IMR-90 (cell line): ENCODE measurements around the gene HMX1. TPM values are rescaled to one million over a fixed set of nuclear protein-coding genes. Genes with fewer than 3 reads are reported as not detected.

Experiments
- ATAC-seq: fragments of 200-7000 bp; cut with Tn5 transposase; 2 replicates; pipeline ENCODE4 v1.9.1; 2020; ENCODE audit warnings: low read depth, mild to moderate bottlenecking, moderate library complexity
- BruUV-seq: library from RNA; stranded (reverse); fragments of 400-500 nt; replicated peaks from 2 replicates; lab custom pipeline; 2021; lab: Mats Ljungman, UMichigan
- CTCF ChIA-PET: fragments of 300-600 bp; formaldehyde crosslinking; extraction: SDS; loops from one replicate; lab custom pipeline; 2021; ENCODE audit warnings: antibody characterized with exemption; lab: Yijun Ruan, JAX
- POLR2A ChIA-PET: fragments of 300-600 bp; sonication (Branson Sonifier 250); formaldehyde crosslinking; loops from one replicate; lab custom pipeline; 2022; ENCODE audit warnings: antibody characterized with exemption; ENCODE audit not compliant: unreplicated experiment; lab: Charles Lee
- DNase-seq: peaks from one replicate; pipeline ENCODE4 v3.0.0; 2013
- H2AFZ ChIP-seq: replicated peaks from 2 replicates; pipeline ENCODE3; 2013; ENCODE audit warnings: low read length, mild to moderate bottlenecking; ENCODE audit not compliant: poor library complexity
- H2AK5ac ChIP-seq: 2 replicates; pipeline ENCODE4 v1.6.1; 2013; ENCODE audit warnings: low read depth, low read length, inconsistent platforms
- H2AK9ac ChIP-seq: replicated peaks from 2 replicates; pipeline ENCODE3; 2013; ENCODE audit warnings: mild to moderate bottlenecking, low read depth, low read length, moderate library complexity; ENCODE audit not compliant: poor library complexity
- H2BK120ac ChIP-seq: 2 replicates; pipeline ENCODE4 v1.6.1; 2013; ENCODE audit warnings: low read depth, low read length, inconsistent platforms
- H2BK15ac ChIP-seq: 3 replicates; pipeline ENCODE4 v1.6.1; 2013; ENCODE audit warnings: low read depth, low read length, inconsistent platforms
- H2BK20ac ChIP-seq: 2 replicates; pipeline ENCODE4 v1.6.1; 2013; ENCODE audit warnings: low read depth, mild to moderate bottlenecking, inconsistent platforms, low read length, moderate library complexity
- H2BK5ac ChIP-seq: 2 replicates; pipeline ENCODE4 v1.6.1; 2013; ENCODE audit warnings: mild to moderate bottlenecking, low read depth, low read length, inconsistent platforms; ENCODE audit not compliant: poor library complexity, severe bottlenecking
- H3K14ac ChIP-seq: replicated peaks from 2 replicates; pipeline ENCODE4 v1.6.1; 2013; ENCODE audit warnings: low read depth, low read length, inconsistent platforms
- H3K18ac ChIP-seq: 2 replicates; pipeline ENCODE4 v1.6.1; 2013; ENCODE audit warnings: low read depth, low read length, control low read depth
- H3K23ac ChIP-seq: 2 replicates; pipeline ENCODE4 v1.6.1; 2013; ENCODE audit warnings: low read depth, low read length, inconsistent platforms
- H3K27ac ChIP-seq: 2 replicates; pipeline ENCODE4 v1.5.1; 2013; ENCODE audit warnings: mild to moderate bottlenecking, control low read depth, low read length; ENCODE audit not compliant: insufficient read depth
- H3K27me3 ChIP-seq: 2 replicates; pipeline ENCODE4 v1.6.1; 2013; ENCODE audit warnings: low read length; ENCODE audit not compliant: control insufficient read depth, insufficient read depth
- H3K36me3 ChIP-seq: 2 replicates; pipeline ENCODE4 v1.6.1; 2013; ENCODE audit warnings: low read length, mixed read lengths; ENCODE audit not compliant: control insufficient read depth, insufficient read depth
- H3K4ac ChIP-seq: 2 replicates; pipeline ENCODE4 v1.6.1; 2013; ENCODE audit warnings: low read depth, low read length, inconsistent platforms
- H3K4me1 ChIP-seq: 2 replicates; pipeline ENCODE4 v1.6.1; 2013; ENCODE audit warnings: low read length, mixed read lengths; ENCODE audit not compliant: control insufficient read depth, insufficient read depth
- H3K4me2 ChIP-seq: 2 replicates; pipeline ENCODE4 v1.6.1; 2013; ENCODE audit warnings: low read depth, mild to moderate bottlenecking, control low read depth, low read length, moderate library complexity
- H3K4me3 ChIP-seq: 2 replicates; pipeline ENCODE4 v1.5.1; 2013; ENCODE audit warnings: low read depth, mild to moderate bottlenecking, control low read depth, low read length, moderate library complexity; ENCODE audit not compliant: insufficient read depth
- H3K56ac ChIP-seq: 2 replicates; pipeline ENCODE4 v1.6.1; 2013; ENCODE audit warnings: low read length, inconsistent platforms; ENCODE audit not compliant: insufficient read depth; ENCODE audit errors: extremely low read depth
- H3K79me1 ChIP-seq, 2 experiments: 2 replicates each; pipeline ENCODE4 v1.6.1; 2013; ENCODE audit warnings: low read length in 2 of 2, inconsistent platforms in 1 of 2, low read depth in 1 of 2
- H3K9ac ChIP-seq: 2 replicates; pipeline ENCODE4 v1.6.1; 2013; ENCODE audit warnings: low read depth, low read length, control low read depth
- H3K9me1 ChIP-seq: 2 replicates; pipeline ENCODE4 v1.6.1; 2013; ENCODE audit warnings: low read length, inconsistent platforms; ENCODE audit not compliant: insufficient read depth
- H3K9me3 ChIP-seq: 2 replicates; pipeline ENCODE4 v1.6.1; 2013; ENCODE audit warnings: low read length; ENCODE audit not compliant: control insufficient read depth, insufficient read depth
- H4K20me1 ChIP-seq: 2 replicates; pipeline ENCODE4 v1.6.1; 2013; ENCODE audit warnings: low read length, inconsistent platforms; ENCODE audit not compliant: insufficient read depth
- H4K5ac ChIP-seq: 2 replicates; pipeline ENCODE4 v1.6.1; 2013; ENCODE audit warnings: mild to moderate bottlenecking, low read depth, low read length, control low read depth
- H4K8ac ChIP-seq, 2 experiments: 2 replicates each; pipeline ENCODE4 v1.6.1; 2013; ENCODE audit warnings: low read depth in 2 of 2, low read length in 2 of 2, control low read depth in 1 of 2, inconsistent platforms in 1 of 2
- H4K91ac ChIP-seq: 2 replicates; pipeline ENCODE4 v1.6.1; 2013; ENCODE audit warnings: low read depth, low read length, inconsistent platforms; ENCODE audit not compliant: insufficient read depth
- CEBPB ChIP-seq: IDR thresholded peaks from 2 replicates; pipeline ENCODE4 v1.6.1; 2012; ENCODE audit warnings: low read depth, low read length, improper control_type of control experiment
- FOS ChIP-seq: fragments of 150-350 bp; IDR thresholded peaks from 2 replicates; pipeline ENCODE4 v1.6.1; 2016; ENCODE audit warnings: low read depth, low read length
- MAFK ChIP-seq: IDR thresholded peaks from 2 replicates; pipeline ENCODE4 v1.6.1; 2012; ENCODE audit warnings: low read depth, low read length, improper control_type of control experiment
- MAZ ChIP-seq: IDR thresholded peaks from 2 replicates; pipeline ENCODE4 v1.6.1; 2012; ENCODE audit warnings: low read depth, mild to moderate bottlenecking, low read length, improper control_type of control experiment, moderate library complexity, borderline replicate concordance
- MXI1 ChIP-seq: IDR thresholded peaks from 2 replicates; pipeline ENCODE4 v1.6.1; 2012; ENCODE audit warnings: low read depth, mild to moderate bottlenecking, low read length, moderate library complexity, borderline replicate concordance
- NFE2L2 ChIP-seq: fragments of 150-350 bp; IDR thresholded peaks from 2 replicates; pipeline ENCODE4 v1.6.1; 2016; ENCODE audit warnings: low read depth, mild to moderate bottlenecking, low read length
- POLR2A ChIP-seq: IDR thresholded peaks from 2 replicates; pipeline ENCODE4 v1.6.1; 2012; ENCODE audit warnings: mild to moderate bottlenecking, low read depth, low read length
- RAD21 ChIP-seq: IDR thresholded peaks from 2 replicates; pipeline ENCODE4 v1.6.1; 2012; ENCODE audit warnings: low read length, improper control_type of control experiment
- WGBS, 2 experiments: methylation state at CpG; one replicate each; pipeline versions ENCODE4 v1.1.5 to v1.1.7; 2013; ENCODE audit warnings: missing lambda C conversion rate in 2 of 2; ENCODE audit not compliant: insufficient read length in 1 of 2; ENCODE audit errors: extremely low coverage in 2 of 2; 5-methylcytosine and 5-hydroxymethylcytosine counted together
- dilution Hi-C: fragments of 300-500 bp; cut with HindIII; formaldehyde crosslinking; loops from one replicate; pipeline ENCODE4 v1.14.3; 2018; ENCODE audit warnings: low sequenced_read_pairs; ENCODE audit not compliant: unreplicated experiment
- in situ Hi-C: fragments of 300-500 bp; cut with MboI; formaldehyde crosslinking; loops from 3 replicates; pipeline ENCODE4 v1.14.3; 2019; ENCODE audit warnings: low sequenced_read_pairs, inconsistent platforms, mixed read lengths
- intact Hi-C: fragments of 100-400 bp; cut with micrococcal nuclease; formaldehyde crosslinking; loops from 2 replicates; pipeline ENCODE4 v1.10.0; 2022
- polyA plus RNA-seq, 3 experiments: library from polyadenylated mRNA; depleted of rRNA; stranded (reverse); fragments of >200 nt; gene quantifications; 2 replicates each; pipeline ENCODE4 v1.2.3, GENCODE V29; 2012; ENCODE audit warnings: low replicate concordance in 1 of 3
- total RNA-seq: library from RNA; depleted of rRNA; stranded (reverse); fragments of >200 nt; gene quantifications from 2 replicates; pipeline ENCODE4 v1.2.3, GENCODE V29; 2012

The HMX1 gene
- total and polyA plus RNA-seq, 2 of the 4 experiments (the other 2 are of a cell fraction): not detected

DNA sequence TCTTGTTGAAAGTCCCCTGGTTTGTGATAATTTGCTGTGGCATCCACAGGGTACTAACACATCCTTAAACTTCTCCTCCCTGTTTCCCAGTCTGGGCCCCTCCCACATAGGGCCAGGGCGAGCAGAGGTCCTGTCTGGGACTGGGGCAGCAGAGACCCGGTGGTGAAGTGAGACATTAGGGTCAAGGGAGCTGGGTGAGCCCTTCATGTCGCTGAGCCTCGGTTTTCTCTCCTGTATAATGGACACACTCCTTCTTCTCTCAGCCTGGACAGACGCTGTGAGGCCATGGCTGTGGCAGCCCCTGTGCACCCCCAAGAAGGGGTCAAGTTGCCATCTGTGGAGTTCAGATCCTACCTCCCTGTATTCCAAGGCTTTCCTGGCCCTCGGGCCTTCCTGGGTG lies 33.0 kb upstream of the HMX1 start:
- Histone ChIP-seq H3K79me1 (no peaks in the 10 kb centered on the region), H3K14ac (no peak overlapping the region), H3K4me3 (no peak overlapping the region), H3K18ac (no peak overlapping the region), H3K4ac (no peak overlapping the region), H2BK120ac (no peak overlapping the region), H3K9ac (no peak overlapping the region), H3K4me2 (no peak overlapping the region), H2AK9ac (no peak overlapping the region), H3K4me1 (no peaks in the 10 kb centered on the region), H3K9me1 (no peaks in the 10 kb centered on the region), H3K56ac (no peak overlapping the region), H2AFZ (no peak overlapping the region), H3K27me3 (no peaks in the 10 kb centered on the region), H2BK5ac (no peak overlapping the region), H4K5ac (no peak overlapping the region), H3K9me3 (peaks cover 16% of the 10 kb centered on the region), H2BK15ac (no peak overlapping the region), H3K27ac (no peak overlapping the region), H3K36me3 (no peaks in the 10 kb centered on the region), H4K20me1 (no peaks in the 10 kb centered on the region), H2AK5ac (no peak overlapping the region), H3K23ac (no peak overlapping the region), H4K91ac (no peak overlapping the region), H2BK20ac (no peak overlapping the region), H4K8ac (no peak overlapping the region)
- ChIA-PET POLR2A (no interaction called here), CTCF (no interaction called here)
- no peak for ATAC-seq
- TF ChIP-seq NFE2L2: no peak
- no peak for TF ChIP-seq POLR2A
- TF ChIP-seq MXI1: no peak
- no peak for TF ChIP-seq FOS
- TF ChIP-seq RAD21: no peak
- TF ChIP-seq MAZ: no peak
- TF ChIP-seq MAFK: no peak
- TF ChIP-seq CEBPB: no peak
- WGBS, 2 experiments: no CpG with 5 or more reads among the region's 6 CpGs
- intact Hi-C loops (no loop called here), dilution Hi-C loops (no loop called here), in situ Hi-C loops (no loop called here)
- BruUV-seq: no TSS peak
- no peak for DNase-seq
